GM19452 (cell line): Measurements from ENCODE around the gene ASCC1.
"Not testable (repeated sequence)": the region's sequence is repeated elsewhere in the genome, so short reads cannot be mapped to it uniquely, and the experiment has no call there.

Experiments
- ATAC-seq: cut with Tn5 transposase; IDR thresholded peaks from one replicate; pipeline ENCODE4 v1.9.1; 2021; ENCODE audit not compliant: unreplicated experiment

The ASCC1 gene

GRCh38 chr10:72249176-72249862 is 33.2 kb upstream of the ASCC1 start:
- peak; percentile 12 for ATAC-seq

DNA sequence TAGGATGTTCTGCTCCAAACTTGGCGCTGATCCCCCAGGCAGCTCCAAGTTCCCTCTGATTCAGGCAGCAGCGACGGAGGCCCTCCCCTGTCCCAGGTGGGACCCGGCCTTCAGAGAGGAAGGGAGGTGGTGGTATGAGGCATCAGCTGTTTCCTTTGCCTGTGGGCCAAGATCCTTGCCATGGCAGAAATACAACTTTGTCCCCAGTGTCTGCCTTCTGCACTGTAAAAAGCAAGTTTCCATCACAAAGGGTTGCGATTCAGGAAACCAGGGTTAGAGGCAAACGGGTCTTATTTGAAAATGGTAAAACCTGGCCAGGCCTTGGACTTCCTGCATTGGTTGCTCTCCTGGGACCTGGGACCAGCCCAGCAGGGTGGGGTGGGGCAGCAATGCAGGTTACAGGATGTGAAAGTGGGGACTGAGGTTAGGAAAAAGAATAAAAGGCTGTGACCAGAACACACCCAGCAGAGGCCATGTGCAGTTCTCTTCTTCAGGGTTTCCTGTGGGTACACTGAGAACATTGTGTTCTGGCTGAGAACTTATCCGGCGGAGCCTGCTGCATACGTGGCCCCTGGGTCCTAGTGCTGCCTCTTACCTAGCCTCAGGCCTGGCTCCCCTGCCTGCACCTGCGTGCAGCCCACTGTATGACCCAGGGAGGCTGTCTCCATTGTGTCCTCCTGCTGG is 32.5 kb upstream of the ASCC1 start:
- ATAC-seq: peak; percentile 89

GRCh38 chr10:72245949-72246525 is 30.0 kb upstream of the ASCC1 start:
- no peak for ATAC-seq

DNA sequence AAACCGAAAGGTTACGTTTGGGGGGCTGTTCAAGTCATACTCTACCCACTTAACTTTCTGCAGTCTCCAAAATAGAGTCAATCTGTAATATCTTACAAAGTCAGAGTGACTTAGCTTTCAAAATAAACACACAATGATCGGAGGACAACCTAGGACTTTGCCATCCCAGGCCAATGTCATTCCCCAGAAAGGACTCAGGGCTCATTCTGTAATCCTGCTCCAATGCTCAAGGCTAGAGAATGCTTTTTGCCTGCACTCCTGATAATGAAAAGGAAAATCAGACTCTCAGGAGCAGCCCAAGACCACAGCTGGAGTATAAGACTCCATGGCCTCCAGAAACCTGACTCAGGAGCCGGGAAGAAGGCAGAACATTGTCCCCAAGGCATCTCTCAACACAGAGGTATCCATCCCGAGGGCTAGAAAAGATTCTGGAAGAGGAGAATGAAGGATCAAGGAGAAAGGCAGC is 28.5 kb upstream of the ASCC1 start:
- no peak for ATAC-seq

DNA sequence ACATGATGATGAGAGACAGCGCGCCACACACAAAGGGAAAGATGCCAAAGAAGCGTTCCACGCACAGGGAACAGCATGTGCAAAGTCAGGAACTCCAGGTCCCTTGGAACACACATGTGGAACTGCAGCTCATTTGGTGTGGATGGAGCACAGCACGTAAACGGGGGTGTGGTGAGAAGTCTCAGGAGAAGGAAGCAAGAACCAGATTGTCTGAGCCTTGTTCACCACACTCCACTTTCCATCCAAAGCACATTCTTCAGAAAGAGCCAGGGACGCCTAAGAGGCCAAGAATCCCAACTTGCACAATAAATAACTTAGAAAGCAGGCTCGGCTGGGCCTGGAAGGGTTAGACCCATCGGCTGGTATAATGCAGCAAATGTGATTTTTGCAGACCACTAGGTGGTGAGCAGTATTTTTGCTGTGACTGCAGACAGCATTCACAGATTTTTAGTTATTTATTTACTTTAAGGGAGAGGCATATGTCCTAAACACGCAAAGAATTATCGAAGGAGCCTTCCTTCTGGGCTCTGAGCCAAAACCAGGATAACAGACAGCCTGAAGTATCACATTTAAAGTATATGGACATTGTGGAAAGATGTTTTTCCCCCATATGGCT is 27.9 kb upstream of the ASCC1 start:
- ATAC-seq: no peak

DNA sequence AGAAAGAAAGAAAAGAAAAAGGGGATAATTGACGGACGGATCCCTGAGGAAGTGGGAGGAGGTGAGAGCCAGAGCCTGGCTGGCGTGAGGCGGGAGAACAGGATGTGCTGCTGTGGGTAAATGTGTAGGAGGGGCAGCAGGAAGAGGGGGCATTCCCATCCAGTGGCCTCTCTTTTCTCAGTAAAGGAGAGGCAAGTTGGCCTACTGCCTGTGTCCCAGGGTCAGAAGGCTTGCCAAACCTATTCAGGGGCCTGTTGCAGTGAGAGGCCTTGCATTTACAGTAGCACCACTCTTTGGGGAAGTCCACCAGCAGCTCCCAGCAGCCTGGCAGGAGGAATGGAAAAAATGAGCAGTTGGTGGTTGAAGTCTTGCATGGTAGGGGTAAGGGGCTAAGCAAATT is 26.6 kb upstream of the ASCC1 start:
- ATAC-seq: no peak

DNA sequence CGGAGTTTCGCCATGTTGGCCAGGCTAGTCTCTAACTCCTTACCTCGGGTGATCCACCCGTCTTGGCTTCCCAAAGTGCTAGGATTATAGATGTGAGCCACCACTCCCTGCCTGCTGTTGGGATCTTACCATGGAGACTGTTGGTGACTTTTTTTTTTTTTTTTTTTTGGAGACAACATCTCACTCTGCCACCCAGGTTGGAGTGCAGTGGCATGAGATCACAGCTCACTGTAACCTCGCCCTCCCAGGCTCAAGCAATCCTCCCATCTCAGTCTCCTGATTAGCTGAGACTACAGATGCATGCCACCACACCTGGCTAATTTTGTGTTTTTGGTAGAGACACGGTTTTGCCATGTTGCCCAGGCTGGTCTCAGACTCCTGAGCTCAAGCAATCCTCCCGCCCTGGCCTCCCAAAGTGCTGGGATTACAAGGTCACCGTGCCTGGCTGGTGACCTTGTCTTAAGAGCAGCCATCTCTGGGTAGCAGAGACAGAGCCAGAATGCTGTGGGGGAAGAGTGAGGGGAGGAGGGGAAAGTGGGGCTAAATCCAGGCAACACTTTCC is 25.7 kb upstream of the ASCC1 start:
- no peak for ATAC-seq

DNA sequence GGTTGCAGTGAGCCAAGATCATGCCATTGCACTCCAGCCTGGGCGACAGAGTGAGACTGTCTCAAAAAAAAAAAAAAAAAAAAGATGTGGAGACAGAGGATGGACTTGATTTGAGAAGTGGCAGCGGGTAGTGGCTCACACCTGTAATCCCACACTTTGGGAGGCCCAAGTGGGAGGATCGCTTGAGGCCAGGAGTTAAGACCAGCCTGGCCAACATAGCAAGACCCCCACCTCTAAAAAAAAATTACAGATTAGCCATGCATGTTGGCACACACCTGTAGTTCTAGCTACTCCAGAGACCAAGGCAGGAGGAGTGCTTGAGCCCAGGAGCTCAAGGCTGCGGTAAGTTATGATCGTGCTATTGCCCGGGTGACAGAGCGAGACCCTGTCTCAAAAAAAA is 24.3 kb upstream of the ASCC1 start:
- ATAC-seq: no peak

- no peak for ATAC-seq
Observed at GRCh38 chr10:72239409-72239808, 23.3 kb upstream of the ASCC1 start.

GRCh38 chr10:72238392-72239175 is 22.5 kb upstream of the ASCC1 start:
- ATAC-seq: no peak

DNA sequence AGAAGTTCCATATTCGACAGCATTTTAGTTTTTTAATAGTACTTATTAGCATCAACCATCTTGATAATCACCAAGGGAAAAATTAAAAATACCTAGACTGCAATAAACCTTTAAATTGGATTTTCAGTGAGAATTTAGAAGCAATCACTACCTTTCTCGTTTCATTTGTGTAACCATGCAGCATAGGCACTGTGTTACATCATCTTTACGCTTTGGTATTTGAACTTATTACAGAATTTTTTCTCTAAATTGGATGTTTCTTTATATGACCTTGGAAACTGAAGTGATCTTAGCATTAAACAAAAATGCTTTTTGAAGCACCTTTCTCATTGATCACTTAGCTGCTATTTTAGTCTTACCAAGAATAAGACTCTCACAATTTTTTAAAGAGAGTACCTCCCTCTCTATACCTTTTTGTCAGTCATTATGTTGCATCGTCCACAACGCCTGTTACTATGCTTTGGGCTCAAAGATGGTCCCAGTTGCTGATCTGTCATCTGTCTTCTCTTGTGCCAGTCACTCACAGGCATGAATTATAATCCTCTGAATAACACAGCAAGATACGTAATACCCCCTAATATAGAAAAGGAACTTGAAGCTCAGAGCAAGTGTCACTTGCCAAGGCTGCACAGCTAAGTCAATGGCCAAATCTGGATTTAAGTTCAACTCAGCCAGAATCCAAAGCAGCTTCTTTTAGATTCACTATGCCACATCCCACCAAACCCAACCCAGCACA is 19.6 kb upstream of the ASCC1 start:
- ATAC-seq: no peak

- no peak for ATAC-seq
Observed at GRCh38 chr10:72234560-72235095, 18.6 kb upstream of the ASCC1 start.

GRCh38 chr10:72233621-72234020 is 17.5 kb upstream of the ASCC1 start:
- no peak for ATAC-seq

- no peak for ATAC-seq
Observed at GRCh38 chr10:72229261-72230251, 13.5 kb upstream of the ASCC1 start.

GRCh38 chr10:72228318-72228751 is 12.3 kb upstream of the ASCC1 start:
- ATAC-seq: no peak

DNA sequence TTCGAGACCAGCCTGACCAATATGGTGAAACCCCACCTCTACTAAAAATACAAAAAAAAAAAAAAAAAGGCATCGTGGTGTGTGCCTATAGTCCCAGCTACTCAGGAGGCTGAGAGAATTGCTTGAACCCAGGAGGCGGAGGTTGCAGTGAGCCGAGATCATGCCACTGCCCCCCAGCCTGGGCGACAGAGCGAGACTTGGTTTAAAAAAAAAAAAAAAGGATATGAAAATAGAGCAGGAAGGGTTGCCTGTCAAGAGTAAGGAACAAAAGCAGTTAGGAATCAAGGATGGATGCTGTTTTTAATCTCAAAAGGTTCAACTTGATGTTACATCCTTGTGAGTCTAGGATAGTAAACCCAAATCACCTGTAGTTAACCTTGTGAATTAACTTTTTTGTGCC is 11.8 kb upstream of the ASCC1 start:
- no peak for ATAC-seq

DNA sequence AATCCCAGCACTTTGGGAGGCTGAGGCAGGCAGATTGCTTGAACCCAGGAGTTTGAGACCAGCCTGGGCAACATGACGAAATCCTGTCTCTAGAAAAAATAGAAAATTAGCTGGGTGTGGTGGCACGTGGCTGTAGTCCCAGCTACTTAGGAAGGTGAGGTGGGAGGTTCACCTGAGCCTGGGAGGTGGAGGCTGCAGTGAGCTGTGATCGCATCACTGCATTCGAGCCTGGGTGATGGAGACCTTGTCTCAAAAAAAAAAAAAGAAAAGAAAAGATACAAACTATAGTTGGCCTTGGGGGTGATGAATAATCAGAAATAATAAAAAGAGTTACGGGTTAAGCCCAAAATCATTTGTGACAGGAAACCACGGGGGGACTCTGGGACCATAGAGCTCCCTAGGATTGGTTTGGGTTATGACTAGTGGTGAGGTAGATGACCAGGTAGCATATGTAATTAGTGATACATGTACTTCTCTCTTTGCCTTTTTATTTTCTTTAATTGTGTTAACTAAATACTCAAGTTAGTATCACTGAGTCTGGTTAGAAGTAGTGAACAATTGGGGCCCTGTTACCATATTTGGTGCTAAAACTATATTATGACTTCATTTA is 10.4 kb upstream of the ASCC1 start:
- ATAC-seq: no peak

GRCh38 chr10:72224191-72224590 is 8.1 kb upstream of the ASCC1 start:
- ATAC-seq: not testable (repeated sequence)
